Left renal cortex interstitium (tissue), 4 donors: Measurements from ENCODE around the gene SMIM13. TPM values are rescaled to one million over a fixed set of nuclear protein-coding genes. Genes with fewer than 3 reads are reported as not detected.

Experiments used
- DNase-seq, 4 donors: peaks; one replicate each; pipeline ENCODE4 v3.0.0-alpha.2; 2013; ENCODE audit warnings: low read depth in 4 of 4, low spot score in 2 of 4, missing footprints in 1 of 4
- polyA plus RNA-seq, 4 donors: library from polyadenylated mRNA; unstranded; fragments of 120-200 nt; gene quantifications; one replicate each; pipeline ENCODE4 v1.2.1, GENCODE V29; 2013; ENCODE audit not compliant: insufficient read length in 4 of 4

Gene SMIM13
- polyA plus RNA-seq, 4 donors: 16.1 to 18.5 (median 17.9) TPM

- no peak for DNase-seq
Observed at GRCh38 chr6:11120271-11121005, 26.8 kb downstream of the SMIM13 start.

- no peak for DNase-seq
Observed at GRCh38 chr6:11121851-11122250, 28.2 kb downstream of the SMIM13 start.

GRCh38 chr6:11122380-11122779 is 28.7 kb downstream of the SMIM13 start:
- DNase-seq: no peak

- DNase-seq: no peak
Observed at GRCh38 chr6:11123978-11124377, 30.3 kb downstream of the SMIM13 start.

- no peak for DNase-seq
Observed at GRCh38 chr6:11126876-11127275, 33.2 kb downstream of the SMIM13 start.

GRCh38 chr6:11128608-11129007 is 35.0 kb downstream of the SMIM13 start:
- no peak for DNase-seq

GRCh38 chr6:11129908-11130565 is 36.4 kb downstream of the SMIM13 start:
- DNase-seq: no peak

- DNase-seq: no peak
Observed at GRCh38 chr6:11130605-11131004, 37.0 kb downstream of the SMIM13 start.

- no peak for DNase-seq
Observed at GRCh38 chr6:11132194-11132888, 38.7 kb downstream of the SMIM13 start.

- DNase-seq: no peak
Observed at GRCh38 chr6:11133281-11133680, 39.6 kb downstream of the SMIM13 start.

- no peak for DNase-seq
Observed at GRCh38 chr6:11136809-11137208, 43.2 kb downstream of the SMIM13 start.

GRCh38 chr6:11139051-11139960 is 45.7 kb downstream of the SMIM13 start:
- DNase-seq: no peak

- no peak for DNase-seq
Observed at GRCh38 chr6:11140056-11140455, 46.4 kb downstream of the SMIM13 start.

GRCh38 chr6:11141295-11141694 is 47.7 kb downstream of the SMIM13 start:
- no peak for DNase-seq

GRCh38 chr6:11142296-11143027 is 48.8 kb downstream of the SMIM13 start:
- DNase-seq: no peak

- no peak for DNase-seq
Observed at GRCh38 chr6:11143394-11144371, 50.0 kb downstream of the SMIM13 start.

GRCh38 chr6:11144393-11144851 is 50.8 kb downstream of the SMIM13 start:
- DNase-seq: peak; percentile 31 to 59 (median 45)

GRCh38 chr6:11146117-11146826 is 52.6 kb downstream of the SMIM13 start:
- DNase-seq: no peak
